ENCODE results near the gene PKIG. TPM values are rescaled to one million over a fixed set of nuclear protein-coding genes. Genes with fewer than 3 reads are reported as not detected.

PKIG gene
- total and polyA plus RNA-seq, 10 of the 15 experiments (the other 5 are each of a cell fraction or from before 2014, with no cell fraction given): 5.7 to 82.3 (median 39.7) TPM

GRCh38 chr20:44649126-44649525 is 66.7 kb downstream of the PKIG start:
- SMC1A ChIA-PET (ENCODE audit: uncharacterized antibody, unreplicated experiment): interaction anchor here (0.8 to 4.1 kb wide), 9 partner anchors 10 to 74 kb away, joined by 3 to 47 read pairs (median 6); no protein-coding TSS in a partner anchor
- ATAC-seq: no peak
- H3K79me2 ChIP-seq (ENCODE audit: control insufficient read depth, insufficient read depth, low read length): peaks cover 58% of the 10 kb centered on the region
- no TSS peak for BruUV-seq (replicated peaks)
- FAIRE-seq: no peak
- POLR2A ChIA-PET: interaction anchor here (0.8 to 1.6 kb wide), 5 partner anchors 9 to 251 kb away, joined by 3 to 6 read pairs (median 3); no protein-coding TSS in a partner anchor
- H4K20me1 ChIP-seq (ENCODE audit: control insufficient read depth, insufficient read depth): no peaks in the 10 kb centered on the region
- H3K36me3 ChIP-seq (ENCODE audit: control insufficient read depth in 2 of 2, insufficient read depth in 2 of 2, low read length in 1 of 2): no peaks in the 10 kb centered on the region
- H3K27ac ChIP-seq (ENCODE audit: control insufficient read depth, insufficient read depth): 0 out of 2 replicates have a peak overlapping the region, but pooled peaks have one; percentile 99
- in situ Hi-C loops (cut with MboI): no loop called here
- RAD21 ChIA-PET (ENCODE audit: unreplicated experiment): interaction anchor here (0.7 to 5.1 kb wide), 6 partner anchors 23 to 68 kb away, joined by 3 to 55 read pairs (median 8); no protein-coding TSS in a partner anchor
- H3K4me1 ChIP-seq (ENCODE audit: control insufficient read depth, insufficient read depth, low read length): peaks cover 65% of the 10 kb centered on the region
- no peaks in the 10 kb centered on the region; the same call in 2 of the 3 replicates for H3K9me3 ChIP-seq (replicated peaks; ENCODE audit: control insufficient read depth, insufficient read depth, low read length)
- CTCF ChIA-PET: interaction anchor here (0.7 to 8.5 kb wide), 10 partner anchors 17 to 432 kb away, joined by 3 to 134 read pairs (median 5); no protein-coding TSS in a partner anchor
- peak overlapping the region; percentile 37; the same call in 1 of the 2 replicates for H3K4me3 ChIP-seq
- WGBS (ENCODE audit: insufficient coverage, insufficient replicate concordance, low lambda C conversion rate, missing lambda C conversion rate): 93% methylated on average over 3 of the region's 3 CpGs
- H2AFZ ChIP-seq (ENCODE audit: control insufficient read depth, low read depth, low read length): no peak overlapping the region
- TF ChIP-seq, protein P1, sequence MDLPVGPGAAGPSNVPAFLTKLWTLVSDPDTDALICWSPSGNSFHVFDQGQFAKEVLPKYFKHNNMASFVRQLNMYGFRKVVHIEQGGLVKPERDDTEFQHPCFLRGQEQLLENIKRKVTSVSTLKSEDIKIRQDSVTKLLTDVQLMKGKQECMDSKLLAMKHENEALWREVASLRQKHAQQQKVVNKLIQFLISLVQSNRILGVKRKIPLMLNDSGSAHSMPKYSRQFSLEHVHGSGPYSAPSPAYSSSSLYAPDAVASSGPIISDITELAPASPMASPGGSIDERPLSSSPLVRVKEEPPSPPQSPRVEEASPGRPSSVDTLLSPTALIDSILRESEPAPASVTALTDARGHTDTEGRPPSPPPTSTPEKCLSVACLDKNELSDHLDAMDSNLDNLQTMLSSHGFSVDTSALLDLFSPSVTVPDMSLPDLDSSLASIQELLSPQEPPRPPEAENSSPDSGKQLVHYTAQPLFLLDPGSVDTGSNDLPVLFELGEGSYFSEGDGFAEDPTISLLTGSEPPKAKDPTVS (IDR thresholded peaks at IDR 0.05; ENCODE audit: low read depth, low read length): no peak
- TF ChIP-seq, protein P2, sequence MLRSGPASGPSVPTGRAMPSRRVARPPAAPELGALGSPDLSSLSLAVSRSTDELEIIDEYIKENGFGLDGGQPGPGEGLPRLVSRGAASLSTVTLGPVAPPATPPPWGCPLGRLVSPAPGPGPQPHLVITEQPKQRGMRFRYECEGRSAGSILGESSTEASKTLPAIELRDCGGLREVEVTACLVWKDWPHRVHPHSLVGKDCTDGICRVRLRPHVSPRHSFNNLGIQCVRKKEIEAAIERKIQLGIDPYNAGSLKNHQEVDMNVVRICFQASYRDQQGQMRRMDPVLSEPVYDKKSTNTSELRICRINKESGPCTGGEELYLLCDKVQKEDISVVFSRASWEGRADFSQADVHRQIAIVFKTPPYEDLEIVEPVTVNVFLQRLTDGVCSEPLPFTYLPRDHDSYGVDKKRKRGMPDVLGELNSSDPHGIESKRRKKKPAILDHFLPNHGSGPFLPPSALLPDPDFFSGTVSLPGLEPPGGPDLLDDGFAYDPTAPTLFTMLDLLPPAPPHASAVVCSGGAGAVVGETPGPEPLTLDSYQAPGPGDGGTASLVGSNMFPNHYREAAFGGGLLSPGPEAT (IDR thresholded peaks at IDR 0.05; ENCODE audit: low read depth): peak; percentile 29; the same call in 1 of the 2 replicates
- intact Hi-C loops (cut with micrococcal nuclease; ENCODE audit: unreplicated experiment): no loop called here
- peak overlapping the region; percentile 95 for H3K4me2 ChIP-seq (ENCODE audit: control insufficient read depth, insufficient read depth)
- DNase-seq (ENCODE audit: low read depth, low spot score): no peak
- H3K9ac ChIP-seq (ENCODE audit: control insufficient read depth, insufficient read depth, low read length): no peak overlapping the region
- H3K27me3 ChIP-seq (replicated peaks in 1 of 2; ENCODE audit: control insufficient read depth in 2 of 2, insufficient read depth in 2 of 2, low read length in 1 of 2): no peaks in the 10 kb centered on the region
